GM19240 (cell line): ENCODE results near the gene RAI1.
"Not testable (repeated sequence)": the region's sequence is repeated elsewhere in the genome, so short reads cannot be mapped to it uniquely, and the experiment has no call there.

Experiments used
- DNase-seq: peaks from one replicate; pipeline ENCODE4 v3.0.0; 2011; ENCODE audit warnings: low spot score; ENCODE audit not compliant: insufficient read length

Gene RAI1

GRCh38 chr17:17797119-17797809 lies 116.0 kb downstream of the RAI1 start:
- no peak for DNase-seq

- no peak for DNase-seq
These were observed 116.8 kb downstream of the RAI1 start for GRCh38 chr17:17798010-17798556.

GRCh38 chr17:17798573-17799255 lies 117.5 kb downstream of the RAI1 start:
- DNase-seq, result no peak

DNA sequence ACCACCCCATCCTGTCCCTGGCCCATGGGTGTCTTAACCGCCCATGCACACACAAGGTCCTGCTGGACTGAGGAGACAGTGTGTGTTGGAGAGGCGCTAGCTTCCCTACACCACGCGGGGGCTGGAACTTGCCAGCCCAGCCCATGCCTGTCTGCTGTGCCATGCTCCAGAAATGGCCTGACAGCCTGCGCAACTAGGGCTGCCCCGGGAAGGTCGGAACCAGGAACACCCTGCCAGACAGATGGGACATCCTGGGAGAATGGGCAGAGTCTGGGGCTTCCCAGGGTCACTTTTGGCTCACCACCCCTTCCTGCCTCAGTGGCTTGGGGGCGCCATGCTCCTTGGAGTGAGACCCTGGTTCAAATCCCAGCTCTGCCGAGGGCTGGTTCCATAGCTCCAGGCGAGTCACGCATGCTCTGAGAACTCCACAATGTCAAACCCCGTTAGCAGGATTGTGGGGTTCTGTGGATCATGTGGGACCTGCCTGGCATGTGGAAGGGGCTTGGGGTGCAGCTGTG lies 119.3 kb downstream of the RAI1 start:
- DNase-seq, result no peak

DNA sequence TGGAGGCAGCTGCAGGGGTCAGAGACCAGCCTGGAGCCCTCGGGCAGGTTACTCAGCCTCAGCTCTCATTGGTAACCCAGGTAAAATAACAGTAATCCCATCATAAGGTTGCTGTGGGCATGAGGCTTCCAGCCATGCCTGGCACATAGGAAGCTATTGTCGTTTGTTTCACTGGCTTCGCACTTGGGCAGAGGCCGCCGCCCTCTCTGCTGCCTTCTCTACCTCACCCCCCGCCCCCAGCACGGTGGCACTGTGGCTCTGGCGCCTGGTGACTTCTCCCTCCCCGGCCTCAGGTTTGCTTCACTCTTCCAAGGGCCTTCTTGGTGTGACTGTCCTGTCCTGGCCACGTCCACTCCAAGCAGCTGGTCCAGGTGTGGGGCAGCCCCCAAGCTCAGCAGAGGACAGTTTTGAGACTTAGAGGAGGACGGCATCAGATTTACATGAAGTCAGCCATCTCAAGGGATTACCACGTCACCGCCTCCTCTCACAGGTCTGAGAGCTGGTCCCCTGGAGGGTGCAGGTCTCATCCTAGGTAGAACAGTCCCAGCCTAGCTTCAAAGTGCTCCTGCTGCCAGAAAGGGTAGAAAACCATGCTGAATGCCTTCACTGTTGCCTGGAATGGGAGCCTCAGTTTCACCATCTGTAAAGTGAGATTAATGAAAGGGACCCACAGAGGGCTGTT lies 120.7 kb downstream of the RAI1 start:
- DNase-seq, result no peak

- no peak for DNase-seq
These were observed 122.7 kb downstream of the RAI1 start for GRCh38 chr17:17804007-17804406.

- no peak for DNase-seq
These were observed 124.3 kb downstream of the RAI1 start for GRCh38 chr17:17805575-17805974.

DNA sequence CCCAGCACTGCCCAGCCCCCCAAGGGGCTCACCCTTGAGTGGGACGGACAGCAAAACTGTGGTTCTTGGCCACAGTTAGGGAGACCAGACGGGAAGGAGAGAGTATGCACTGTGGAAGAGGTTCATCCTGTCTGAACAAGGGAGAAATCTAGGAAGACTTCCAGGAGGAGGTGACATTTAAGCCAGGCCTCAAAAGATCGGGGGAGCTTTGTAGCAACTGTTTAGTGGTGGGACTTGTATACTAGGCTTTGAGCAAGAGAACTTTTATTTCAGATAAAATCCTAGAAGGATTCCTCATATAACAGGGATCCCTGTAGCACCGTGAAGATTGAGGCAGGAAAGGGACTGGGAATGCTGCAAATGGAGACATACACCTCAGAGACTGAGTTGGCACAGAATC lies 124.8 kb downstream of the RAI1 start:
- no peak for DNase-seq

DNA sequence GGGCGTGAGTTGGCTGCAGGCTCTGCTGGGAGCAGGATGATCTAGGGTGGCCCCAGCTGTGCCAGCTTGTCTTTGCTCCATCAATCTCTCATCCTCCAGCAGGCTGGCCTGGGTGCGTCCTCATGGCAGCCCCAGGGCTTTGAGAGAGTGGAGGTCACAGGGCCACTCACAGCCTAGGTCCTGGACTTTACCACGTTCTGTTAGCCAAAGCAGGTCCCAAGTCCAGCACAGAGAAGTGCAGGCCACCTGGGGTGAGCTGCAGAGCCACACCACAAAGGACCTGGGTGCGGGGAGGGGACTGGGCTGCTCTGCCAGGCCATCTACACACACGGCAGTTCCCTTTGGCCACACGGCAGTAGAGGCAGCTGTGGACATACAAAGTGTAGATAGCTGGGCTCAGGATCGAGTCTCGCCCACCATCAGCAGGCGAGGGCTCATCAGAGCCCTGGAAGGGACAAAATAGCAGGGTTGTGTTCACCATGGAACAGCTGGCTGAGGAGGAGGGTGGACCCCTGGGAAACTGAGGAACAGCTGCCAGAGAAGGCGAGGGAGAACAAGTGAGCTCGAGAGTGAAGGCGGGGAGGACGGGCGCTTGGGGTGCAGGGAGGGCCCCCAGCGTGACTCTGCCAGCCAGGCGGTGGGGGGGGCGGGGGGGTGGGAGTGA lies 125.5 kb downstream of the RAI1 start:
- no peak for DNase-seq

- DNase-seq, result no peak
These were observed 126.2 kb downstream of the RAI1 start for GRCh38 chr17:17807440-17807839.

- DNase-seq, result not testable (repeated sequence)
These were observed 126.9 kb downstream of the RAI1 start for GRCh38 chr17:17808200-17808599.

DNA sequence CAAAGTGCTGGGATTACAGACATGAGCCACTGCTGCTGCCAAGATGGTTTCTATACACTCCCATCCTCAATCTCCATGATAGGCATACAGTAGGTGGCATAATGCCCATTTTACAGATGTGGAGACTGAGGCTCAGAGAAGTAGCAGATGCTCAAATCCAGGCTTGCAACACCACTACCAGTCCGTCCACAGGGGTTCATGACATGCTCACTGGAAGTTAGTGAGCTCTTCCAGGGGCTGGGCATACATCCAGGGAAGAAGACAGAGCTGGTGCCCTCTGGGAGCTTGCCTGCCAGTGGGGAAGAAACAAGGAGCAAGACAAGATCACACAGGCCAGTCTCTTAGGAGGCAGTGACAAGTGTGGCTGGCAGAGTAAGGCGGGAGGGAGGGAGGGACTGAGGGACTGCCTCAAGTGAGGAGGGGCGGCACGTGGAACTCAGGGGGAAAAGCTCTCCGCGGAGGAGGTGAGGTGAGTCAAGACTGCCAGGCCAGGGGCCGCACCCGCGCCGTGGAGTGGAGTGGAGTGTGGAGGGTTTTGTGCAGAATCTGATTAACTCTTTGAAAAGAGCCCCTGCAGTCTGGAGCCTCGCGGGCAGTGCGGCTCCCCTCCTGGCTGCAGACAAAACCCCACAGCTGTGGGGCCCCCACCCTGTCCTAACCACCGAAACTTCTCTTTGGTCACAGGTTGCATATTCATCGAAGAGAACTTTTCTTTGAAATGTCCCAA lies 127.6 kb downstream of the RAI1 start:
- DNase-seq, result peak; percentile 89

DNA sequence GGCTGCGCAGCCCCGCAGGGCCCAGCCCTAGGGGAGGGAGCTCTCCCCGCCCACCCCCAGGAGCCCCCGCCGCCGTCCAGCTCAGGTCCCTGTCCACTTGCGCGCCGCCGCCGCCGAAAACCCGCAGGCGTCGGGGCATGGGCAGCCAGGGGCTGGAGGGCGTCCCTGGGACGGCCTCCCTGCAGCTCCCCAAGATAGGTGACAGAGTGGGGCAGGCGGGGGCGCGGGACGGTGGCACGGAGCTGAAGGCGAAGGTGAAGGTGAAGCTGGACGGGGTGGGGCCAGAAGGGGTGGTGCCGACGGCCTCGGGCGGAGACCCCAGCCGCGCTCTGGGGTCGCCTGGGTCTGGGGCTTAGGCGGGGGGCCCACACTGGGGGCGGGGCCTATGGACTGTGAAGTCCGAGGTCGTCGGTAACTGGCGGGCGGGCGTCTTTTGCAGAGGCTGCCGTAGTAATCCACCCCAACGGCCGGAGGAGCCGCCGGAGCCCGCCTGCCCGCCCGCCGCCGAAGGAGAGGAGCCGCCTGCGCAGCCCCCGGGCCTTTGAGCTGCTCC lies 128.3 kb downstream of the RAI1 start:
- no peak for DNase-seq

DNA sequence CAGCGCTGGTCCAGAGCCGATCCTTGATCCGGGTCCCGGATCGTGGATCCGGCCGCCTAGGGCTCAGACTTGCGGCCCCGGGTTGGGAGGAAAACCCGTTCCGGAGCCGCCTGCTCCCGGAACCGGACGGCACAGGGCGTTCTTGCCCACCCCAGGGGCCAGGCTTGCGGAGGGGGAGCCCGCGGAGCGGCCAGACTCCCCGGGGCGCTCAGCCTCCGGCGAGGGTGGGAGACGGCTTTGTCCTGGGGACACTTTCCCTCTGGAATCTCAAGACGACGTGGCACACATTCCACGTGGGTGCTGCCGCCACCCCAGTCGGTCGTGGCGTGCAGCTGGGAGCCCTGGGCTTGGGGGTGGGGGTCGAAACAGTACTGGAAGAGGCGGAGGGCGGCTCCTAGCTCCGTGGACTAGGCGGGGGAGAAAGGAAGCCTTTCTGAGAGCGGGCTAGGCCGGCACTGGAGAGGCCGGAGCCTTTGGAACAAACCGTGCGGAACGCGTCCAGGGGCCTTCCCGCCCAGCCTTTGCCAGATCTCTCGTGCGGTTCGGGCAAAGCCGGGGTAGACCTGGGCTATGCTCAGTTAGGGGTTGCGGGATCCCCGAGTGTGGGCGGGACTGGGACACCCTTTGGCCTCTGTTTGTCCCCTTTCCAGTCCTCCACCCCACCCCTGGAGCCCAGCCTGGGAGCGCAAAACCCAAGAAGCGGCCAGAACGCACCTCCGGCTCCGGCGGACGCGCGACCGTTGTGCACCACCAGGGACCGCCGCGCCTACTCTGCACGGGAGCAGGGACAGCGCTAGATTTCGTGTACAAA lies 129.0 kb downstream of the RAI1 start:
- no peak for DNase-seq

DNA sequence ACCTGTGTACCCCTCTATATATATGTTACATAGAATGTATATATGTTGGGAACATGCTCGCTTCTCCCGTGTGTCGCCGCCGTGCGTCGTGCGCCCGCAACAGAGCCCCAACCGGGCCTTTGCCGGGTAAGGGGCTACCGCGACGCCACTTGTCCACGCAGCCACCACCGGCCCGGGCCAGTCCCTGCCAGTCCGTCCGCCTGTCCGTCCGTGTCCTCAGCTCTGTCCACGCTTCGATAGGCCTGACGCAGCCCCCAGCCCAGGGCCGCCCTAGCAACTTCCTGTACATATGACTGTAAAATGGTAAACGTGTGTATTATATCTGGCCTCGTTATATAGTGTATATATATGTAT lies 129.6 kb downstream of the RAI1 start:
- DNase-seq, result no peak

DNA sequence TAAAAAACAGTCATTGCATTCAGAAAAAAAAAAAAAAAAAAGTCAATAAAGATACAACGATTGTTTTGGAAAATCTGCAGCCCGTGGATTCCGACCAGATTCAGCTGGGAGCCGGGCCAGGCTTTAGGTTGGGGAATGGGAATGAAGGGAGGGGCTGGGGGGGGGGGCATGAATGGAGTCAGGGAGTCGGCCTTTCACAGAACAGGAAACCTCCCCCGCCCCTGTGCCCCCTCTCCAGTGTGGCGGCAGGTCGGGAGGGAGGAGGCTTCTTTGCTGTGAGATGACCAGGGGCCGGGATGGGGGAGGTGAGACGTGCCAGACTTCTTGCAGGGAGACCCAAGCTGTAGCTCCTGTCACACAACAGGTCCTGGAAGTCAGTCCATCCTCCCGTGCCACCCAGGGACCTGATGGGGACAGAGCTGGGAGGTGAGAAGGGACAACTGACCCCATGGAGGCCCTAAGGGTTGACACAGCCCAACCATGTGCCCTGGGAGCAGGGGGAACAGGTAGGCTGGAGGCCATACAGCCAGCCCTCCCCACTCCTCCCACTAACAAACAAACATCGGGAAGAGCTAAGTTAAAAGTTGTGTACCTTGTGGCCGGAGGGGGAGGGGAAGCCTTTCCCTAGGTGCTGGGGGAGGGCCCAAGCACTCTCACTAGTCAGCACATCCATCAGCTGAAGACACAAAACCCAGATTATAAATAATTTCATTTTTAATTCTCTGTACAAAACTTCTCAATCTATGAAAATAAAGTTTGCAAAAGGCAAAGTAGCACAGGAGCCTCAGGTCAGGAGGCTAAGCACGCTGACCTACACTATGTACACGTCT lies 130.3 kb downstream of the RAI1 start:
- DNase-seq, result no peak

DNA sequence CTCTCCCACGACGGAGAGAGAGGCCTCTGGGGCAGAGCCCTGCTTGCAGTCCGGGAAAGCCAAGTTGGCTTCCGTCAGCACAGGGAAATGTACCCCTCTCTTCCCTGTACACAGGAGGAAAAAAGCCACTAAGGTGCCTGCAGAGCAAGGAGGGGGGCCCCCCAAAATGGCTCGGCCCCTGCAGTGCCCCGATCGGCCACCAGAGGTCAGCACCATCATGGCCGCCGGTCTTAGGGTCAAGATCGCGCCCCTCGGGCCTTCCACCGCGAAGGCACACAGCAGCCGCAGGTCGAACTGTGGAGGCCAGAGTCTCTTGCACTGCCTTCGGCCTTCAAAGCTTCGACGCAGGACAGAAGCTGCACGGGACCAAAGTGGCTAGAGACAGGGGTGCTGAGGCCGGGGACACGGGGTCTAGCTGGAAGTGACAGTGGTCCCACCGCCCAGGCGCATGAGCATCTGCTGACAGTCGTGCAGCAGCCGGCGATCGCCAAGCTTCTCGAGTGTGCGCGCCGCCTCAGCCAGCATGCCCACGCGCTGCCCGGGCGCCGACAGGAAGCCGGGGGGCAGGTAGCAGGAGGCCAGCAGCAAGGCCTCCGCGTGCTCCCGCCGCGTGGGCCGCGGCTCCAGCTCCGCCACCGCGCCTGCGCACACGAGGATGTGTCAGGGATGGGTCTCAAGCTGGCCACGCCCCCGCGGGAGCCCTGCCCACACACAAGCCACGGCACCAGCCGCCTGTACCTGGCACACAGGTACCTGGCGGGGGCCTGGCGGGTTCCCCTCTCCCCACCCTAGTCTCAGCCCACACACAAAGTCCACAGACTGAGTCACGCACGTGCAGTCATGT lies 131.2 kb downstream of the RAI1 start:
- DNase-seq, result peak; percentile 97
